Measurements from ENCODE around the gene TMEM126A.

Gene TMEM126A

DNA sequence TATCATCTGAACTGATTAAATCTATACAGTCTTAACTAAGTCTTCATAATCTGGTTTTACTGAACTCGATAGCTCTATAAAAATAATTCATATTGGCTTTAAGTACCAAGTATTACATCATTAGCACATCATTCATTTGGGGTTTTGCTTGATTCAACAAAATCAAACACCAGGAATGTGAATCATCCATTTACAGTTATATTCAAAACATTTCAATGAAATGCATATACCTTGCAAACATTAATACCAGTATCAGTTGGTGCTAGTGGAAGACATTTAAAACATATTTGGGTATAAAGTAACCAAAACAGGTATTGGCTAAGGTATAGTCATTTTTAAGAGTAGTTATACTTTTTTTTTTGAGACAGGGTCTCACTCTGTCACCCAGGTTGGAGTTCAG, 50.4 kb downstream of the TMEM126A start:
- DNase-seq: no peak

DNA sequence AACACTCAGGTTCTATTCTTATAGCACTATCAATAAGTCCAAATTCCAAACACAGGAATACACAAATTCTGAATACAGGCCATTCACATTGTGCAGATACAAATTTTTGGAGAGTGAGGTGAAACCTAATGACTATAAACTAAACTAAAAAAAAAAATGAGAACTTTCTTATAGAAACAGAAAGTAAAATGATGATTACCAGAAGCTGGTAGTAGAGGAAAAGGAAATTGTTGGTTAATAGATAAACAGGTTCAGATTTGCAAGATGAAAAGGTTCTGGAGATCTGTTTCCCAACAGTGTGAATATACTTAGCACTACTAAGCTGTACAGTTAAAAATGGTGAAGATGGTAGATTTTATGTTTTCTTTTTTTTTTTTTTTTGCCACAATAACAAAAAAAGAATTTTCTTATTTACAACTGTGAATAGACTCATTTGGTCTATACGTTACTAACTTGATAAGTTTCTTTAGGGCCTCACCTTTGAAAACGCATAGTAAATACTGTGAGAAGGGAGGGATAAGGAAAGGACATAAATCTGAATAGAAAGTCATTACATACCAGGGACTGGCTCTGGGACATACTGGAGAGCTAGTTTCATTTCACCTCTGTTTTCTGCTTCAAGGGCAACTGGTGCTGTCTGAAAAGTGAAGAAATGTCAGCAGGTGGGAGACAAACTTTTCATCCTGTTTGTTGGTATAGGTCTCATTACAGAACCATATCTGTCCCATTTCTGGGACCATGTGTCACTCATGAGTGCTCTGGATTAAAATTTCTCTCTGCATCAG, 52.4 kb downstream of the TMEM126A start:
- DNase-seq: no peak

- no peak for DNase-seq
Measured at GRCh38 chr11:85704967-85705366, 57.2 kb downstream of the TMEM126A start.

DNA sequence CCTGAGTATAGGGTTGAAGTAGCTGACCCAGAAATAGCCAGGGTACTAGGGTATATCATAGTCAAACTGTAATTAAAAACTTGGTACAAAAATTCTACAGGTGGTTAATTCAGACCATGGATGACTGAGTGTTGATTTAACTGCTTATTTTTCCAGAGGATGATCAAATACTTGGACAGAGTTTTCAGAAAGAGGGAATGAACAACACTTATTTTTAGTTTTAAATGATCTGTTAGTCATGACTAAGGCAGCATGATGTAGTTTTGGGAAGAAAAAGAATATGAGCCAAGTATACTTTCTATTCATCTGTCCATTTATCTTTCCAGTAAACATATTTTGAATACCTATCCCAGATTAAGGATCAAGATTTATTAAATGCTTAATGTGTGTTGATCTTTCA, 58.0 kb downstream of the TMEM126A start:
- DNase-seq: no peak
